Measurements from ENCODE around the gene TNFRSF8. TPM values are rescaled to one million over a fixed set of nuclear protein-coding genes. Genes with fewer than 3 reads are reported as not detected.
A peak's percentile ranks its signal among the peaks of the same experiment; 100 is the strongest.

The TNFRSF8 gene
- total and polyA plus RNA-seq, 9 of the 15 experiments (the other 6 are each of a cell fraction or from before 2014, with no cell fraction given) = 3.5 to 38.4 (median 17.1) TPM

- FAIRE-seq (no peak), DNase-seq (ENCODE audit: extremely low read depth in 1 of 4, low spot score in 3 of 4) (no peak), ATAC-seq (no peak)
- Histone ChIP-seq H3K9me1 (ENCODE audit: control insufficient read depth, insufficient read depth, low read length) (no peaks in the 10 kb centered on the region), H3K4me1 (replicated peaks in 1 of 2; ENCODE audit: control insufficient read depth in 2 of 2, insufficient read depth in 2 of 2, low read length in 2 of 2) (peaks cover 21 to 41% of the 10 kb centered on the region in 2 experiments), H3K79me2 (ENCODE audit: control insufficient read depth, insufficient read depth, low read length) (no peaks in the 10 kb centered on the region), H4K20me1 (replicated peaks; ENCODE audit: control insufficient read depth, insufficient read depth, low read length) (no peaks in the 10 kb centered on the region), H3K4me3 (no peak overlapping the region), H3K27me3 (ENCODE audit: control insufficient read depth in 2 of 2, insufficient read depth in 2 of 2, low read length in 2 of 2) (no peaks in the 10 kb centered on the region; a peak in 1 of 5 replicates), H3K36me3 (ENCODE audit: control insufficient read depth, insufficient read depth, low read length) (peaks cover under 1% of the 10 kb centered on the region; the same call in 1 of the 3 replicates), H3K9me3 (replicated peaks; ENCODE audit: control insufficient read depth, insufficient read depth, low read depth, low read length) (no peaks in the 10 kb centered on the region), H3K4me2 (ENCODE audit: insufficient read depth, low read length) (no peak overlapping the region), H3K27ac (ENCODE audit: extremely low read depth, low read depth, low read length) (no peak overlapping the region), H3K9ac (ENCODE audit: insufficient read depth in 1 of 2, low read depth in 2 of 2, low read length in 2 of 2) (no peak overlapping the region), H2AFZ (ENCODE audit: low read depth, low read length) (no peak overlapping the region)
- ChIA-PET POLR2A (interaction anchor here (0.8 to 3.2 kb wide), 10 partner anchors 8 to 39 kb away, joined by 3 to 16 read pairs (median 4); no protein-coding TSS in a partner anchor), CTCF (ENCODE audit: low intra/inter-chr PET ratio) (no interaction called here)
- intact Hi-C loops (cut with micrococcal nuclease) = no loop called here
- BruUV-seq (replicated peaks) = no TSS peak
- in situ Hi-C loops (cut with MboI) = no loop called here
- 69% methylated on average over 5 of the region's 5 CpGs for WGBS (ENCODE audit: insufficient coverage, low coverage, missing lambda C conversion rate)
- TF ChIP-seq L3MBTL2 (IDR thresholded peaks at IDR 0.05) (0 out of 2 replicates have a peak, but pooled peaks have one; percentile 4), ZBTB26 (CRISPR knock-in tag; IDR thresholded peaks at IDR 0.05) (no peak), CREB3L1 (IDR thresholded peaks at IDR 0.05; ENCODE audit: borderline replicate concordance, low read depth) (no peak), ZNF217 (CRISPR knock-in tag; IDR thresholded peaks at IDR 0.05) (no peak), MAFG (tag; conservative IDR thresholded peaks at IDR 0.05) (no peak), HBP1 (CRISPR knock-in tag; IDR thresholded peaks at IDR 0.05) (no peak), BCOR (IDR thresholded peaks at IDR 0.05) (peak; percentile 99), ZNF76 (CRISPR knock-in tag; IDR thresholded peaks at IDR 0.05; ENCODE audit: borderline replicate concordance) (no peak), PHTF2 (CRISPR knock-in tag; IDR thresholded peaks at IDR 0.05) (no peak), ZNF431 (CRISPR knock-in tag; IDR thresholded peaks at IDR 0.05) (no peak), RERE (CRISPR knock-in tag; IDR thresholded peaks at IDR 0.05; ENCODE audit: borderline replicate concordance) (no peak), NRF1 (conservative IDR thresholded peaks at IDR 0.05 in 1 of 2, IDR thresholded peaks at IDR 0.05 in 1 of 2) (no peak)
Observed at GRCh38 chr1:12148958-12149790, 86.1 kb downstream of the TNFRSF8 start.
